VCaP (cell line): Measurements from ENCODE around the gene PRR5L.

Experiments
- H3K27ac ChIP-seq: fragments of 450-650 bp; 2 replicates; pipeline ENCODE4 v1.5.1; 2017
- TF ChIP-seq, protein P1 (sequence below): fragments of 450-650 bp; conservative IDR thresholded peaks from 2 replicates; pipeline ENCODE4 v1.5.1; 2017; ENCODE audit warnings: mild to moderate bottlenecking, moderate library complexity

PRR5L gene

DNA sequence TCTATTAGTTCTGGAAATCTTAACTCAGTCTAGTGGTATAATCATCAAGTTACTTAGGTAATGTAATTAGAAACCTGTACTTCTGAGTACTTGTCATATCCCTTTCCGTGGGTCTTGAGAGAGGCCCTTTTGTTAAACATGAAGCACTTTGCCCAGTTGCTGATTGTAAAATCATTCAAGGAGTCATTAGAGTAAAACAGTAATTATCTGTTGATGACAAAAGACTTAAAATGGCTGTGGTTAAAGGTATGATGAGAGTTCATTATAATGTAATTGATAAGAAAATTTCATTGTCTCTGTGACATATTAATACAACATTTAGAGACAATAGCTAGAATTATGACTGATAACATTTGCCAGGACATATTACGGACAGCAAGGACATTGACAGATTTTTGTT lies 34.3 kb downstream of the PRR5L start:
- H3K27ac ChIP-seq, result no peak overlapping the region
- TF ChIP-seq, protein P1, sequence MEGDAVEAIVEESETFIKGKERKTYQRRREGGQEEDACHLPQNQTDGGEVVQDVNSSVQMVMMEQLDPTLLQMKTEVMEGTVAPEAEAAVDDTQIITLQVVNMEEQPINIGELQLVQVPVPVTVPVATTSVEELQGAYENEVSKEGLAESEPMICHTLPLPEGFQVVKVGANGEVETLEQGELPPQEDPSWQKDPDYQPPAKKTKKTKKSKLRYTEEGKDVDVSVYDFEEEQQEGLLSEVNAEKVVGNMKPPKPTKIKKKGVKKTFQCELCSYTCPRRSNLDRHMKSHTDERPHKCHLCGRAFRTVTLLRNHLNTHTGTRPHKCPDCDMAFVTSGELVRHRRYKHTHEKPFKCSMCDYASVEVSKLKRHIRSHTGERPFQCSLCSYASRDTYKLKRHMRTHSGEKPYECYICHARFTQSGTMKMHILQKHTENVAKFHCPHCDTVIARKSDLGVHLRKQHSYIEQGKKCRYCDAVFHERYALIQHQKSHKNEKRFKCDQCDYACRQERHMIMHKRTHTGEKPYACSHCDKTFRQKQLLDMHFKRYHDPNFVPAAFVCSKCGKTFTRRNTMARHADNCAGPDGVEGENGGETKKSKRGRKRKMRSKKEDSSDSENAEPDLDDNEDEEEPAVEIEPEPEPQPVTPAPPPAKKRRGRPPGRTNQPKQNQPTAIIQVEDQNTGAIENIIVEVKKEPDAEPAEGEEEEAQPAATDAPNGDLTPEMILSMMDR, result no peak

DNA sequence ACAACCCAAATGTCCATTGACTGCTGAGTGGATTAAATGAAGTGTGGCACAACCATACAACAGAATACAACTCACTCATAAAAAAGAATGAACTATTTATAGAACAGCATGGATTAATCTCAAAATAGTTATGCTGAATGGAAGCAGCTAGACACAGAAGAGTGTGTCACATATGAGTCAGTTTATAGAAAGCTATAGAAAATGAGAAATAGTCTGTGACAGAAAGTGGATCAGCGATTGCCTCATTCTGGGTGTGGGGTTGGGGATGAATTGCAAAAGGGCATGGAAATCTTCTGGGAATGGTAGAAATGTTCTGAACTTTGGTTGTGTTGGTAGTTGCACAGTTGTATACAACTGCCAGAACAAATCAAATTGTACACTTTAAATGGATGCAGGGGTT lies 37.4 kb downstream of the PRR5L start:
- TF ChIP-seq, protein P1, result no peak
- H3K27ac ChIP-seq, result no peak overlapping the region

GRCh38 chr11:36333897-36334296 lies 37.8 kb downstream of the PRR5L start:
- TF ChIP-seq, protein P1, result no peak
- no peak overlapping the region for H3K27ac ChIP-seq

- no peak overlapping the region for H3K27ac ChIP-seq
- TF ChIP-seq, protein P1, result no peak
Measured at GRCh38 chr11:36339888-36340287, 43.8 kb downstream of the PRR5L start.

GRCh38 chr11:36340897-36341296 lies 44.8 kb downstream of the PRR5L start:
- no peak overlapping the region for H3K27ac ChIP-seq
- TF ChIP-seq, protein P1, result no peak

DNA sequence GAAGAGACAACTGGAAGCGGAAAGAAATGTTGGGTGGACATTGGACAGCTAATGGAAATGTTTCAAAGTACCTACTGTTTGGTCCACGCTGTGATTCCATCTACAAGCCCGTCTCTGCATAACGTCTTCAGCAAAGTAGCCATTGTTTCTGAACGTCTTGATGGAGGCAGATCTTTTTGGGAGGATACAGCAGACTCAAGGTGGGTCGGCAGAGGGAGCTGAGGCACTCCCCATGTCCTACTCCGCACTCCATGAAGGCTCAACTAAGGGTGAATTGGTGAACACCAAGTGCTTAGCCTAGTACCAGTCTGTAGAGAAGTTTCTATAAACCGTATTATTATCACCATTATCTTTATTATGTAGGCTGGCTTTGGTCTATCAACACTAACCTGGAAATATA lies 45.8 kb downstream of the PRR5L start:
- TF ChIP-seq, protein P1, result no peak
- H3K27ac ChIP-seq, result no peak overlapping the region

GRCh38 chr11:36342327-36342726 lies 46.2 kb downstream of the PRR5L start:
- no peak overlapping the region for H3K27ac ChIP-seq
- TF ChIP-seq, protein P1, result no peak

DNA sequence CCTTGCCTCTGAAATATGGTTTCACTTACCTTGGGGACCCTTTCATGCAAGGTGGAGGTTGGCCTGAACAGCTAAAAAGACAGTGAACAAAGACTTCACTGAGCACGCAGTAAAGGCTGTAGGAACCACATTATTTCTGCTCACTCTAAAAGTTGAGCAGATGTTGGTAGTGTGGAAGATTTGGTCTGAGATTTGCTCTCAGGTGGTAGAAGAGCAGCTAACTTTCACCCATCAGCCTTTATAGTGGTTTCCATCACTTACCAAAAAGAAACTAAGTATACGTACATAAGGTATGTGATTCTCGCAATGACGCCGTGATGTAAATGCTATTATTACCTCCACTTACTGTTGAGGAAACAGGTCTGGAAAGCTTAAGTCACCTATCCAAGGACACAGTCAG lies 47.3 kb downstream of the PRR5L start:
- TF ChIP-seq, protein P1, result no peak
- H3K27ac ChIP-seq, result no peak overlapping the region
